IMR-90 (cell line): ENCODE results near the gene LRRC2. TPM values are rescaled to one million over a fixed set of nuclear protein-coding genes. Genes with fewer than 3 reads are reported as not detected.

Source experiments
- ATAC-seq: fragments of 200-7000 bp; cut with Tn5 transposase; 2 replicates; pipeline ENCODE4 v1.9.1; 2020; ENCODE audit warnings: low read depth, mild to moderate bottlenecking, moderate library complexity
- BruUV-seq: library from RNA; stranded (reverse); fragments of 400-500 nt; replicated peaks from 2 replicates; lab custom pipeline; 2021; lab: Mats Ljungman, UMichigan
- CTCF ChIA-PET: fragments of 300-600 bp; formaldehyde crosslinking; extraction: SDS; loops from one replicate; lab custom pipeline; 2021; ENCODE audit warnings: antibody characterized with exemption; lab: Yijun Ruan, JAX
- POLR2A ChIA-PET: fragments of 300-600 bp; sonication (Branson Sonifier 250); formaldehyde crosslinking; loops from one replicate; lab custom pipeline; 2022; ENCODE audit warnings: antibody characterized with exemption; ENCODE audit not compliant: unreplicated experiment; lab: Charles Lee
- DNase-seq: peaks from one replicate; pipeline ENCODE4 v3.0.0; 2013
- H2AFZ ChIP-seq: replicated peaks from 2 replicates; pipeline ENCODE3; 2013; ENCODE audit warnings: low read length, mild to moderate bottlenecking; ENCODE audit not compliant: poor library complexity
- H2AK5ac ChIP-seq: 2 replicates; pipeline ENCODE4 v1.6.1; 2013; ENCODE audit warnings: low read depth, low read length, inconsistent platforms
- H2AK9ac ChIP-seq: replicated peaks from 2 replicates; pipeline ENCODE3; 2013; ENCODE audit warnings: mild to moderate bottlenecking, low read depth, low read length, moderate library complexity; ENCODE audit not compliant: poor library complexity
- H2BK120ac ChIP-seq: 2 replicates; pipeline ENCODE4 v1.6.1; 2013; ENCODE audit warnings: low read depth, low read length, inconsistent platforms
- H2BK15ac ChIP-seq: 3 replicates; pipeline ENCODE4 v1.6.1; 2013; ENCODE audit warnings: low read depth, low read length, inconsistent platforms
- H2BK20ac ChIP-seq: 2 replicates; pipeline ENCODE4 v1.6.1; 2013; ENCODE audit warnings: low read depth, mild to moderate bottlenecking, inconsistent platforms, low read length, moderate library complexity
- H2BK5ac ChIP-seq: 2 replicates; pipeline ENCODE4 v1.6.1; 2013; ENCODE audit warnings: mild to moderate bottlenecking, low read depth, low read length, inconsistent platforms; ENCODE audit not compliant: poor library complexity, severe bottlenecking
- H3K14ac ChIP-seq: replicated peaks from 2 replicates; pipeline ENCODE4 v1.6.1; 2013; ENCODE audit warnings: low read depth, low read length, inconsistent platforms
- H3K18ac ChIP-seq: 2 replicates; pipeline ENCODE4 v1.6.1; 2013; ENCODE audit warnings: low read depth, low read length, control low read depth
- H3K23ac ChIP-seq: 2 replicates; pipeline ENCODE4 v1.6.1; 2013; ENCODE audit warnings: low read depth, low read length, inconsistent platforms
- H3K27ac ChIP-seq: 2 replicates; pipeline ENCODE4 v1.5.1; 2013; ENCODE audit warnings: mild to moderate bottlenecking, control low read depth, low read length; ENCODE audit not compliant: insufficient read depth
- H3K27me3 ChIP-seq: 2 replicates; pipeline ENCODE4 v1.6.1; 2013; ENCODE audit warnings: low read length; ENCODE audit not compliant: control insufficient read depth, insufficient read depth
- H3K36me3 ChIP-seq: 2 replicates; pipeline ENCODE4 v1.6.1; 2013; ENCODE audit warnings: low read length, mixed read lengths; ENCODE audit not compliant: control insufficient read depth, insufficient read depth
- H3K4ac ChIP-seq: 2 replicates; pipeline ENCODE4 v1.6.1; 2013; ENCODE audit warnings: low read depth, low read length, inconsistent platforms
- H3K4me1 ChIP-seq: 2 replicates; pipeline ENCODE4 v1.6.1; 2013; ENCODE audit warnings: low read length, mixed read lengths; ENCODE audit not compliant: control insufficient read depth, insufficient read depth
- H3K4me2 ChIP-seq: 2 replicates; pipeline ENCODE4 v1.6.1; 2013; ENCODE audit warnings: low read depth, mild to moderate bottlenecking, control low read depth, low read length, moderate library complexity
- H3K4me3 ChIP-seq: 2 replicates; pipeline ENCODE4 v1.5.1; 2013; ENCODE audit warnings: low read depth, mild to moderate bottlenecking, control low read depth, low read length, moderate library complexity; ENCODE audit not compliant: insufficient read depth
- H3K56ac ChIP-seq: 2 replicates; pipeline ENCODE4 v1.6.1; 2013; ENCODE audit warnings: low read length, inconsistent platforms; ENCODE audit not compliant: insufficient read depth; ENCODE audit errors: extremely low read depth
- H3K79me1 ChIP-seq, 2 experiments: 2 replicates each; pipeline ENCODE4 v1.6.1; 2013; ENCODE audit warnings: low read length in 2 of 2, inconsistent platforms in 1 of 2, low read depth in 1 of 2
- H3K9ac ChIP-seq: 2 replicates; pipeline ENCODE4 v1.6.1; 2013; ENCODE audit warnings: low read depth, low read length, control low read depth
- H3K9me1 ChIP-seq: 2 replicates; pipeline ENCODE4 v1.6.1; 2013; ENCODE audit warnings: low read length, inconsistent platforms; ENCODE audit not compliant: insufficient read depth
- H3K9me3 ChIP-seq: 2 replicates; pipeline ENCODE4 v1.6.1; 2013; ENCODE audit warnings: low read length; ENCODE audit not compliant: control insufficient read depth, insufficient read depth
- H4K20me1 ChIP-seq: 2 replicates; pipeline ENCODE4 v1.6.1; 2013; ENCODE audit warnings: low read length, inconsistent platforms; ENCODE audit not compliant: insufficient read depth
- H4K5ac ChIP-seq: 2 replicates; pipeline ENCODE4 v1.6.1; 2013; ENCODE audit warnings: mild to moderate bottlenecking, low read depth, low read length, control low read depth
- H4K8ac ChIP-seq, 2 experiments: 2 replicates each; pipeline ENCODE4 v1.6.1; 2013; ENCODE audit warnings: low read depth in 2 of 2, low read length in 2 of 2, control low read depth in 1 of 2, inconsistent platforms in 1 of 2
- H4K91ac ChIP-seq: 2 replicates; pipeline ENCODE4 v1.6.1; 2013; ENCODE audit warnings: low read depth, low read length, inconsistent platforms; ENCODE audit not compliant: insufficient read depth
- CEBPB ChIP-seq: IDR thresholded peaks from 2 replicates; pipeline ENCODE4 v1.6.1; 2012; ENCODE audit warnings: low read depth, low read length, improper control_type of control experiment
- CHD1 ChIP-seq: IDR thresholded peaks from 2 replicates; pipeline ENCODE4 v1.6.1; 2012; ENCODE audit warnings: low read depth, low read length, improper control_type of control experiment
- CTCF ChIP-seq: conservative IDR thresholded peaks from 2 replicates; pipeline ENCODE4 v1.5.1; 2012; ENCODE audit warnings: mild to moderate bottlenecking, low read depth, low read length, improper control_type of control experiment
- FOS ChIP-seq: fragments of 150-350 bp; IDR thresholded peaks from 2 replicates; pipeline ENCODE4 v1.6.1; 2016; ENCODE audit warnings: low read depth, low read length
- MAFK ChIP-seq: IDR thresholded peaks from 2 replicates; pipeline ENCODE4 v1.6.1; 2012; ENCODE audit warnings: low read depth, low read length, improper control_type of control experiment
- MAZ ChIP-seq: IDR thresholded peaks from 2 replicates; pipeline ENCODE4 v1.6.1; 2012; ENCODE audit warnings: low read depth, mild to moderate bottlenecking, low read length, improper control_type of control experiment, moderate library complexity, borderline replicate concordance
- MXI1 ChIP-seq: IDR thresholded peaks from 2 replicates; pipeline ENCODE4 v1.6.1; 2012; ENCODE audit warnings: low read depth, mild to moderate bottlenecking, low read length, moderate library complexity, borderline replicate concordance
- RAD21 ChIP-seq: IDR thresholded peaks from 2 replicates; pipeline ENCODE4 v1.6.1; 2012; ENCODE audit warnings: low read length, improper control_type of control experiment
- RCOR1 ChIP-seq: IDR thresholded peaks from 2 replicates; pipeline ENCODE4 v1.6.1; 2012; ENCODE audit warnings: mild to moderate bottlenecking, low read length, improper control_type of control experiment; ENCODE audit not compliant: insufficient replicate concordance
- RFX5 ChIP-seq: IDR thresholded peaks from 2 replicates; pipeline ENCODE4 v1.8.0; 2012; ENCODE audit warnings: low read depth, mild to moderate bottlenecking, low read length, moderate library complexity
- SMC3 ChIP-seq: fragments of 150-350 bp; IDR thresholded peaks from 2 replicates; pipeline ENCODE4 v1.6.1; 2016; ENCODE audit warnings: low read depth, mild to moderate bottlenecking, antibody characterized with exemption, low read length, moderate library complexity
- USF2 ChIP-seq: fragments of 150-350 bp; IDR thresholded peaks from 2 replicates; pipeline ENCODE4 v1.6.1; 2017; ENCODE audit warnings: mild to moderate bottlenecking, antibody characterized with exemption, low read length, low read depth
- WGBS, 2 experiments: methylation state at CpG; one replicate each; pipeline versions ENCODE4 v1.1.5 to v1.1.7; 2013; ENCODE audit warnings: missing lambda C conversion rate in 2 of 2; ENCODE audit not compliant: insufficient read length in 1 of 2; ENCODE audit errors: extremely low coverage in 2 of 2; 5-methylcytosine and 5-hydroxymethylcytosine counted together
- dilution Hi-C: fragments of 300-500 bp; cut with HindIII; formaldehyde crosslinking; loops from one replicate; pipeline ENCODE4 v1.14.3; 2018; ENCODE audit warnings: low sequenced_read_pairs; ENCODE audit not compliant: unreplicated experiment
- in situ Hi-C: fragments of 300-500 bp; cut with MboI; formaldehyde crosslinking; loops from 3 replicates; pipeline ENCODE4 v1.14.3; 2019; ENCODE audit warnings: low sequenced_read_pairs, inconsistent platforms, mixed read lengths
- intact Hi-C: fragments of 100-400 bp; cut with micrococcal nuclease; formaldehyde crosslinking; loops from 2 replicates; pipeline ENCODE4 v1.10.0; 2022
- polyA plus RNA-seq, 3 experiments: library from polyadenylated mRNA; depleted of rRNA; stranded (reverse); fragments of >200 nt; gene quantifications; 2 replicates each; pipeline ENCODE4 v1.2.3, GENCODE V29; 2012; ENCODE audit warnings: low replicate concordance in 1 of 3
- total RNA-seq: library from RNA; depleted of rRNA; stranded (reverse); fragments of >200 nt; gene quantifications from 2 replicates; pipeline ENCODE4 v1.2.3, GENCODE V29; 2012

LRRC2 gene
- total and polyA plus RNA-seq, 2 of the 4 experiments (the other 2 are of a cell fraction): 2.9 to 4.1 TPM

GRCh38 chr3:46545818-46546630 lies 20.1 kb downstream of the LRRC2 start (continued):
- TF ChIP-seq FOS: no peak

- Histone ChIP-seq H3K27me3 (no peaks in the 10 kb centered on the region), H3K79me1 (0 out of 4 replicates have a peak, but pooled peaks cover 0 to 6% of the 10 kb centered on the region in 2 experiments), H2AK5ac (peak overlapping the region; percentile 67), H2BK120ac (peak overlapping the region; percentile 6), H3K27ac (no peak overlapping the region), H2AK9ac (no peak overlapping the region), H3K4ac (0 out of 2 replicates have a peak overlapping the region, but pooled peaks have one; percentile 21), H2BK15ac (no peak overlapping the region), H3K4me1 (peaks cover 20% of the 10 kb centered on the region), H2BK20ac (0 out of 2 replicates have a peak overlapping the region, but pooled peaks have one; percentile 8), H2BK5ac (no peak overlapping the region), H3K9ac (no peak overlapping the region), H3K36me3 (peaks cover 19% of the 10 kb centered on the region), H3K23ac (no peak overlapping the region), H4K8ac (peak overlapping the region in 1 of 2 experiments; percentile 15; a peak in 1 of 4 replicates), H3K4me3 (no peak overlapping the region), H2AFZ (no peak overlapping the region), H4K5ac (no peak overlapping the region), H3K18ac (no peak overlapping the region), H4K20me1 (no peaks in the 10 kb centered on the region), H3K9me3 (no peaks in the 10 kb centered on the region), H3K14ac (no peak overlapping the region), H3K4me2 (no peak overlapping the region), H4K91ac (peak overlapping the region; percentile 44), H3K56ac (no peak overlapping the region), H3K9me1 (peaks cover 18% of the 10 kb centered on the region)
- in situ Hi-C loops (no loop called here), intact Hi-C loops (no loop called here), dilution Hi-C loops (no loop called here)
- no peak for ATAC-seq
- 82% methylated on average over 5 of the region's 17 CpGs; no CpG with 5 or more reads in 1 of the 2 experiments for WGBS, 2 experiments
- ChIA-PET POLR2A (no interaction called here), CTCF (no interaction called here)
- BruUV-seq: no TSS peak
- no peak for DNase-seq
- TF ChIP-seq CEBPB: no peak
- no peak for TF ChIP-seq CHD1
- no peak for TF ChIP-seq FOS
- TF ChIP-seq RAD21: no peak
- no peak for TF ChIP-seq USF2
- TF ChIP-seq RCOR1: no peak
- no peak for TF ChIP-seq SMC3
- TF ChIP-seq CTCF: no peak
- no peak for TF ChIP-seq MXI1
- no peak for TF ChIP-seq MAZ
- TF ChIP-seq MAFK: no peak
- TF ChIP-seq RFX5: no peak
Measured at GRCh38 chr3:46544771-46545503, 21.2 kb downstream of the LRRC2 start.
